Activated gamma-delta T cell treated with anti-CD3 and anti-CD28 coated beads, Interleukin-2, amount 50 U/mL, for 16 hours (primary cell): Measurements from ENCODE around the gene IL3RA.
"Not testable (repeated sequence)": the region's sequence is repeated elsewhere in the genome, so short reads cannot be mapped to it uniquely, and the experiment has no call there.

Source experiments
- DNase-seq: peaks from one replicate; pipeline ENCODE4 v3.0.0-alpha.2; 2020; ENCODE audit warnings: low read depth

Gene IL3RA

GRCh38 chrX:1336331-1336943 lies at the start of gene IL3RA:
Gene IL3RA (plus strand): TSS chrX:1336785. CDS start chrX:1341766, 4,981 bp downstream.
- DNase-seq: no peak

GRCh38 chrX:1289535-1289934 lies 47.0 kb upstream of the IL3RA start:
- no peak for DNase-seq

- DNase-seq: no peak
Observed at GRCh38 chrX:1291110-1291740, 45.4 kb upstream of the IL3RA start.

GRCh38 chrX:1292575-1293290 lies 43.9 kb upstream of the IL3RA start:
- DNase-seq: no peak

GRCh38 chrX:1294301-1295067 lies 42.1 kb upstream of the IL3RA start:
- no peak for DNase-seq

GRCh38 chrX:1295550-1295949 lies 41.0 kb upstream of the IL3RA start:
- DNase-seq: no peak

GRCh38 chrX:1297591-1297990 lies 39.0 kb upstream of the IL3RA start:
- DNase-seq: not testable (repeated sequence)

GRCh38 chrX:1300449-1300848 lies 36.1 kb upstream of the IL3RA start:
- no peak for DNase-seq

- no peak for DNase-seq
Observed at GRCh38 chrX:1305411-1305810, 31.2 kb upstream of the IL3RA start.

GRCh38 chrX:1306909-1307625 lies 29.5 kb upstream of the IL3RA start:
- DNase-seq: no peak

GRCh38 chrX:1307626-1308340 lies 28.8 kb upstream of the IL3RA start:
- DNase-seq: no peak

- no peak for DNase-seq
Observed at GRCh38 chrX:1308476-1308875, 28.1 kb upstream of the IL3RA start.

GRCh38 chrX:1308917-1309316 lies 27.7 kb upstream of the IL3RA start:
- not testable (repeated sequence) for DNase-seq

- no peak for DNase-seq
Observed at GRCh38 chrX:1313788-1314187, 22.8 kb upstream of the IL3RA start.

GRCh38 chrX:1316527-1316926 lies 20.1 kb upstream of the IL3RA start:
- DNase-seq: no peak

GRCh38 chrX:1321674-1322073 lies 14.9 kb upstream of the IL3RA start:
- no peak for DNase-seq

GRCh38 chrX:1322393-1322792 lies 14.2 kb upstream of the IL3RA start:
- DNase-seq: no peak

GRCh38 chrX:1323315-1323714 lies 13.3 kb upstream of the IL3RA start:
- DNase-seq: peak; percentile 5

GRCh38 chrX:1325515-1326116 lies 11.0 kb upstream of the IL3RA start:
- DNase-seq: no peak

GRCh38 chrX:1327651-1328304 lies 8.8 kb upstream of the IL3RA start:
- no peak for DNase-seq
